Left kidney (tissue), 8 donors: ENCODE results near the gene ACSF3. TPM values are rescaled to one million over a fixed set of nuclear protein-coding genes. Genes with fewer than 3 reads are reported as not detected.

Experiments used
- DNase-seq: peaks from one replicate; pipeline ENCODE4 v3.0.0-alpha.2; 2013
- long read RNA-seq, 8 donors: transcript quantifications; one replicate each; lab custom pipeline, GENCODE V29; 2026
- polyA plus RNA-seq: library from polyadenylated mRNA; unstranded; fragments of 120-200 nt; gene quantifications from one replicate; pipeline ENCODE4 v1.2.1, GENCODE V29; 2013; ENCODE audit not compliant: insufficient read length

The ACSF3 gene
- 30.5 TPM for polyA plus RNA-seq
- long read RNA-seq, donor 1, full-length matches to known transcripts: 19 of 19 reads
- long read RNA-seq, donor 1, partial matches to known transcripts: 0 of 19 reads
- long read RNA-seq, donor 1, other reads (novel, unspliced or antisense): 0 of 19 reads
- long read RNA-seq, donor 2, full-length matches to known transcripts: 20 of 20 reads
- long read RNA-seq, donor 2, partial matches to known transcripts: 0 of 20 reads
- long read RNA-seq, donor 2, other reads (novel, unspliced or antisense): 0 of 20 reads
- long read RNA-seq, donor 3, full-length matches to known transcripts: 24 of 24 reads
- long read RNA-seq, donor 3, partial matches to known transcripts: 0 of 24 reads
- long read RNA-seq, donor 3, other reads (novel, unspliced or antisense): 0 of 24 reads
- long read RNA-seq, donor 4, full-length matches to known transcripts: 1 of 1 reads
- long read RNA-seq, donor 4, partial matches to known transcripts: 0 of 1 reads
- long read RNA-seq, donor 4, other reads (novel, unspliced or antisense): 0 of 1 reads
- long read RNA-seq, donor 5, full-length matches to known transcripts: 26 of 26 reads
- long read RNA-seq, donor 5, partial matches to known transcripts: 0 of 26 reads
- long read RNA-seq, donor 5, other reads (novel, unspliced or antisense): 0 of 26 reads
- long read RNA-seq, donor 6, full-length matches to known transcripts: 13 of 13 reads
- long read RNA-seq, donor 6, partial matches to known transcripts: 0 of 13 reads
- long read RNA-seq, donor 6, other reads (novel, unspliced or antisense): 0 of 13 reads
- long read RNA-seq, donor 7, full-length matches to known transcripts: 22 of 22 reads
- long read RNA-seq, donor 7, partial matches to known transcripts: 0 of 22 reads
- long read RNA-seq, donor 7, other reads (novel, unspliced or antisense): 0 of 22 reads
- long read RNA-seq, donor 8, full-length matches to known transcripts: 14 of 14 reads
- long read RNA-seq, donor 8, partial matches to known transcripts: 0 of 14 reads
- long read RNA-seq, donor 8, other reads (novel, unspliced or antisense): 0 of 14 reads

DNA sequence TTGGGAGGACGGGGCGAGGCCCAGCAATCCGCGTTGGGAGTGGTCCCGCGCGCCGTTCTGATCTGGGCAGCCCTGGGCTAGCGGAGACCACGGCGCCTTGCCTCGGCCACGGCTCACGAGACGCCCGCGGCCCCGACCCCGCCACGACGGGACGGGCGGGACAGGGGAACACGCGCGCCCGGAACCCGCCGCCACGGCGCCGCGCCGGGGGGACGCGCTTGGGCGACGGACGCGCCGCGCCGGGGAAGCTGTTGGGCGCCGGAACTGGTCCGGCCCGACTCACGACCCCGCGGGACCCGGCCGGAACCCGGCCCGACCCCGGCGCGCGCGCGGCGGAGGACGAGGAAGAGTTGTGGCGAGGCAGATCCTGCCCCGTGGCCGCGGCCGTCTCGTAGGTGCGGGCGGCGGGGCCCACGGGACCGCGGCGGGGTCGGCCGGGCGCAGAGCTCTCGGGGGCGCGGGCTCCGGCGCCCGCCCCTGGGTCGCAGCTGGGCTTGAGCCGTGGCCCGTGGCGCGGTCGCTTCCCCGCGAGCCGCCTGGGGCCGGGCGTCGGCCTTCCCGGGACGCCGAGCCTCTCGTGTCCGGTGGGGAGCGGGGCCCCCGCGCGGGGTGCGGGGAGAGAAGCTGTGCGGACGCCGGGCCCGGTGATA, at the start of gene ACSF3:
Gene ACSF3, plus strand, starts transcription at position 251 of the 650 bp plus-strand sequence. CDS start 6,830 bp downstream, outside the sequence.
- no peak for DNase-seq

DNA sequence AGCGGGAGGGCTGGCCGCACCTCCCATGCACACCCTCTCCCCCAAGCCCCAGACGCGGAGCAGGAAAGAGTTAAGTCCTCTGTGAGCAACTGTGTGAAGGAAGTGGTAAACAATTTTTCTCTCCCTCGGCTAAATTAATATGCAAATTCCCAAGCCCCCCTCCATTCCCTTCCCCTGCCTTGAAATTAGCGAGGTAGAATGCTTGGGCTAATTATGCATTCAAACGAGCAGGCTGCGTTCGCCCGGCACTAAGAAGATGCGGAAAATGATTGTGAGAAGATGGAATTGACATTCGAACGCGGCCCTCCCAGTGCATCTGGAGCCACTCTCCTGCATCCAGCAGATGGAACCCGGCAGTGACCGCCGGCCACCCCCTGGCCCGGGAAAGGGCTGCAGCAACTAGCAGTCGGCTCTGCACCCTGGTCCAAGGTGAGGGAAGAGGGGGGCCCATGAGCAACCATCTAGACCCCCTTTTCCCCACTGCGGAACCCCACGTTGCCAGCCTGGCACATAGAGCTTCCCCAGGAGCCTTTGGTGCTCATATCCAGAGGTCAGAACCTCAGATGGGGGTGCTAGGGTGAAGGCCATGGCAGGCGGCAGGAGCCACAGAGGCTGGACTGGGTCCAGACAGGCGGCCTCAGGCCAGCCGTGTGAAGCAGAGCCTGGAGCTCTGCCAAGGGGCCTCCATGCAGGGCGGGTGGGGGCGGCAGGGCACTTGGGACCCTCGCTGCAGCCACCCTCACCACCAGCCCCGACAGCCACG, 49.1 kb upstream of the ACSF3 start:
- DNase-seq: no peak

- no peak for DNase-seq
Measured at GRCh38 chr16:89045181-89045815, 48.4 kb upstream of the ACSF3 start.

GRCh38 chr16:89045881-89046280, 47.8 kb upstream of the ACSF3 start:
- DNase-seq: no peak

- no peak for DNase-seq
Measured at GRCh38 chr16:89046491-89046890, 47.2 kb upstream of the ACSF3 start.

GRCh38 chr16:89047331-89048089, 46.1 kb upstream of the ACSF3 start:
- no peak for DNase-seq

GRCh38 chr16:89048090-89048725, 45.4 kb upstream of the ACSF3 start:
- no peak for DNase-seq

- DNase-seq: no peak
Measured at GRCh38 chr16:89048871-89049422, 44.7 kb upstream of the ACSF3 start.

DNA sequence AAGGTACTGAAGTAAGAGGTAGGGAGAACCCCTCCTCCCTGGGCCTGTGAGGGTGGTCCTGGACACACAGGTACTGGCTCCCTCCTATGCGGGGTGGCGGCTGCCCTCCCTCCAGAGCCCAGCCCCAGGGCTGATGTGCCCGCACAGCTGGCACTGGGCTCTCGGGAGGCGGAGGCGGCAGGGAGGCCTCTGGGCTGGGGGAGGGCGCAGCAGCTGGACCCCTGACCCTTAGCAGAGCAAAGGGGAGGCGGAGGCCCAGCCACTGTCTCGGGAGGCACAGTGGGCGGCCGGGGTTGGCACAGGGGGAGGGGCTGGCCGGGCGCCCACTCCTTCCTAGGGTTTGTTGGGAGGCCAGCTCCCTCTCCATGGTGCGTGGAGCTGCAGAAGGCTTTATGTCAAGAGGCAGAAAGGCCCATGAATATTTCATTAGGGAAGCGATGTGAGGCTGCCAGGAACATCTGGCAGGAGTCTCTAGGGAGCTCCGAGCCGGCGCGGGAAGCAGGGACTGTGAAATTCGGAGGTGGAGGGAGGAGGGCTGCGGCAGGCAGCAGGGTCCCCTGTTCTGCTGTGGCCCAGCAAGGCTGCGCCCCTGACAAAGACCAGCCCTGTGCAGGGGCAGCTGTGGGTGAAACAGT, 44.1 kb upstream of the ACSF3 start:
- DNase-seq: no peak

- no peak for DNase-seq
Measured at GRCh38 chr16:89050119-89050867, 43.4 kb upstream of the ACSF3 start.

- no peak for DNase-seq
Measured at GRCh38 chr16:89050868-89051311, 42.8 kb upstream of the ACSF3 start.

DNA sequence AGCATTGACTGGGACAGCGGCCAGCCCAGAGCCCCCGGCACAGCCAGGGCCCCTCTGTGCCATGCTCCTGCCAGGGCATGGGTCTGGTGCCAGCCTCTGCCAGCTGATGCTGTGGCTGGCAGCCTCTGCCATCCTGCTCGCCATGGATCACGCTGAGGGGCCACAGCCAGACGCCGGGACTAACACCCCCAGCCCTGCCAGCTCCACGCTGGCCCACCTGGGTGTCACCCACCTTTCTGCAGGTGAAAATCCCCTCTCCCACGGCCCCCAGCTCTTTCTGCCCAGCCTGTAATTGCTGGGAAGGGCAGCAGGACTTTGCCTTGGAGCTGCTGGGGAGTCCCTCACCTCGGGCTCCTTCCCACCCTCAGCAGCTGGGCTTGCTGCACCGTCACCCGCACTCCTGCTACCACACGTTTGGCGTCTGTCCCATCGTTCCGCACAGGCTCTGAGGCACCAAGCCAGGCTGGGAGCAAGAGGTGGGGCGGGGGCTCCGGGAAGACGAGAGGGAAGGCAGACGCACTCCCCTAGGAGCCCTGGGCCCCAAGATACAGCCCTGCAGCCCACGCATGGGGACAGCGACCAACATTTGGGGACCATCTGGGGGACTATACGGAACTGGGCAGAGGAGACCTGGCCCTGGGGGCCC, 42.0 kb upstream of the ACSF3 start:
- DNase-seq: no peak

GRCh38 chr16:89052191-89052889, 41.3 kb upstream of the ACSF3 start:
- DNase-seq: no peak

- DNase-seq: no peak
Measured at GRCh38 chr16:89052890-89053724, 40.5 kb upstream of the ACSF3 start.

GRCh38 chr16:89053725-89054029, 40.0 kb upstream of the ACSF3 start:
- no peak for DNase-seq

- DNase-seq: no peak
Measured at GRCh38 chr16:89054261-89054661, 39.4 kb upstream of the ACSF3 start.
